HEK293 (cell line): Measurements from ENCODE around the gene ADRA2B.

Experiments
- CTCF ChIA-PET: fragments of 350-600 bp; formaldehyde crosslinking; extraction: SDS; loops from one replicate; lab custom pipeline; 2021; ENCODE audit warnings: antibody characterized with exemption; lab: Yijun Ruan, JAX
- POLR2A ChIA-PET: fragments of 300-600 bp; formaldehyde crosslinking; extraction: SDS; loops from one replicate; lab custom pipeline; 2020; ENCODE audit warnings: antibody characterized with exemption, inconsistent platforms; lab: Yijun Ruan, JAX
- H3K27ac ChIP-seq: fragments of 200-500 bp; sonication (Bioruptor generic); 2 replicates; pipeline ENCODE4 v1.5.1; 2014; ENCODE audit warnings: low read depth, low read length, control low read depth, inconsistent platforms; ENCODE audit errors: extremely low read depth
- H3K36me3 ChIP-seq, 2 experiments: fragments of 200-500 bp in 1 of 2; sonication (Bioruptor generic) in 1 of 2; 1 replicate in 1 of 2; 2 replicates in 1 of 2; pipeline ENCODE4 v1.5.1; 2014 to 2017; ENCODE audit warnings: inconsistent platforms in 2 of 2, low read length in 2 of 2; ENCODE audit not compliant: control insufficient read depth in 2 of 2, insufficient read depth in 1 of 2
- H3K4me1 ChIP-seq: fragments of 200-500 bp; sonication (Bioruptor generic); 2 replicates; pipeline ENCODE4 v1.5.1; 2014; ENCODE audit warnings: mild to moderate bottlenecking, low read length, inconsistent platforms; ENCODE audit not compliant: control insufficient read depth, insufficient read depth
- H3K4me3 ChIP-seq: 2 replicates; pipeline ENCODE4 v1.5.1; 2011; ENCODE audit warnings: low read depth, mild to moderate bottlenecking, control low read depth, low read length, moderate library complexity
- H3K9me3 ChIP-seq: fragments of 200-500 bp; sonication (Bioruptor generic); 2 replicates; pipeline ENCODE4 v1.5.1; 2014; ENCODE audit warnings: low read depth, low read length, inconsistent platforms; ENCODE audit not compliant: control insufficient read depth, insufficient read depth
- KLF9 ChIP-seq: fragments of 450-650 bp; formaldehyde crosslinking; IDR thresholded peaks from 2 replicates; pipeline ENCODE4 v1.5.1; 2016; ENCODE audit warnings: missing biosample characterization, missing genetic modification characterization, low read depth
- ZNF10 ChIP-seq: fragments of 450-650 bp; formaldehyde crosslinking; IDR thresholded peaks from 2 replicates; pipeline ENCODE4 v1.5.1; 2017; ENCODE audit warnings: missing biosample characterization, missing genetic modification characterization
- ZNF239 ChIP-seq: fragments of 450-650 bp; formaldehyde crosslinking; IDR thresholded peaks from 2 replicates; pipeline ENCODE4 v1.5.1; 2016; ENCODE audit warnings: missing biosample characterization, missing genetic modification characterization
- ZNF354C ChIP-seq: fragments of 450-650 bp; formaldehyde crosslinking; IDR thresholded peaks from 2 replicates; pipeline ENCODE4 v1.5.1; 2016; ENCODE audit warnings: missing biosample characterization, missing genetic modification characterization, low read depth, borderline replicate concordance
- ZNF423 ChIP-seq: fragments of 450-650 bp; formaldehyde crosslinking; IDR thresholded peaks from 2 replicates; pipeline ENCODE4 v1.5.1; 2016; ENCODE audit warnings: missing biosample characterization, missing genetic modification characterization
- ZNF677 ChIP-seq: fragments of 450-650 bp; IDR thresholded peaks from 2 replicates; pipeline ENCODE4 v1.5.0; 2018; ENCODE audit warnings: missing biosample characterization, mild to moderate bottlenecking, missing genetic modification characterization, moderate library complexity
- ZNF768 ChIP-seq: fragments of 450-650 bp; formaldehyde crosslinking; IDR thresholded peaks from 2 replicates; pipeline ENCODE4 v1.5.1; 2018; ENCODE audit warnings: missing biosample characterization, mild to moderate bottlenecking, missing genetic modification characterization
- TF ChIP-seq, protein P1 (sequence below): fragments of 450-650 bp; formaldehyde crosslinking; IDR thresholded peaks from 2 replicates; pipeline ENCODE4 v1.5.1; 2016; ENCODE audit warnings: missing biosample characterization, missing genetic modification characterization, borderline replicate concordance
- TF ChIP-seq, protein P2 (sequence below): fragments of 450-650 bp; formaldehyde crosslinking; IDR thresholded peaks from 2 replicates; pipeline ENCODE4 v1.5.1; 2016; ENCODE audit warnings: missing biosample characterization, missing genetic modification characterization
- TF ChIP-seq, protein P3 (sequence below): fragments of 450-650 bp; formaldehyde crosslinking; IDR thresholded peaks from 2 replicates; pipeline ENCODE4 v1.5.1; 2016; ENCODE audit warnings: missing biosample characterization, missing genetic modification characterization
- TF ChIP-seq, protein P4 (sequence below): fragments of 450-650 bp; formaldehyde crosslinking; IDR thresholded peaks from 2 replicates; pipeline ENCODE4 v1.5.1; 2017; ENCODE audit warnings: missing biosample characterization, mild to moderate bottlenecking, missing genetic modification characterization, moderate library complexity
- TF ChIP-seq, protein P5 (sequence below): fragments of 450-650 bp; formaldehyde crosslinking; IDR thresholded peaks from 2 replicates; pipeline ENCODE4 v1.5.1; 2017; ENCODE audit warnings: missing biosample characterization, missing genetic modification characterization
- TF ChIP-seq, protein P6 (sequence below): fragments of 450-650 bp; formaldehyde crosslinking; conservative IDR thresholded peaks from 2 replicates; pipeline ENCODE4 v1.5.1; 2016; ENCODE audit warnings: low read depth, missing biosample characterization, missing genetic modification characterization

Gene ADRA2B

DNA sequence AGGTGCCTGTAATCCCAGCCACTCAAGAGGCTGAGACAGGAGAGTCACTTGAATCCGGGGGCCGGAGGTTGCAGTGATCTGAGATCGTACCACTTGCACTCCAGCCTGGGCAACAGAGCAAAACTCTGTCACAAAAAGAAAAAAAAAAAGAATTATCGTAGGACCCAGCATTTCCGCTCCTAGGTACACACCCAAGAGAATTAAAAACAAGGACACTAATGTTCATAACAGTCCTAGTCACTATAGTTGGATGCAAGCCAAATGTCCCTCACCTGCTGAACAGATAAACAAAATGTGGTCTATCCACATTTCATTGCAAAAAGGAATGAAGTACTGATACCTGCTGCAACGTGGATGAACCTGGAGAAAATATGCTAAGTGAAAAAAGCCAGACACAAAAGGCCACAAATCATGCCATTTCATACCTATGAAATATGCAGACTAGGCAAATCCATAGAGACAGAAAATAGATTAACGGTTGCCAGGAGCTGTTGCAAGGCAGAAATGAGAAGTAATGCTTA is 21.2 kb downstream of the ADRA2B start:
- CTCF ChIA-PET, result no interaction called here
- no peak overlapping the region for H3K4me3 ChIP-seq
- no peak overlapping the region for H3K27ac ChIP-seq
- TF ChIP-seq, protein P1, sequence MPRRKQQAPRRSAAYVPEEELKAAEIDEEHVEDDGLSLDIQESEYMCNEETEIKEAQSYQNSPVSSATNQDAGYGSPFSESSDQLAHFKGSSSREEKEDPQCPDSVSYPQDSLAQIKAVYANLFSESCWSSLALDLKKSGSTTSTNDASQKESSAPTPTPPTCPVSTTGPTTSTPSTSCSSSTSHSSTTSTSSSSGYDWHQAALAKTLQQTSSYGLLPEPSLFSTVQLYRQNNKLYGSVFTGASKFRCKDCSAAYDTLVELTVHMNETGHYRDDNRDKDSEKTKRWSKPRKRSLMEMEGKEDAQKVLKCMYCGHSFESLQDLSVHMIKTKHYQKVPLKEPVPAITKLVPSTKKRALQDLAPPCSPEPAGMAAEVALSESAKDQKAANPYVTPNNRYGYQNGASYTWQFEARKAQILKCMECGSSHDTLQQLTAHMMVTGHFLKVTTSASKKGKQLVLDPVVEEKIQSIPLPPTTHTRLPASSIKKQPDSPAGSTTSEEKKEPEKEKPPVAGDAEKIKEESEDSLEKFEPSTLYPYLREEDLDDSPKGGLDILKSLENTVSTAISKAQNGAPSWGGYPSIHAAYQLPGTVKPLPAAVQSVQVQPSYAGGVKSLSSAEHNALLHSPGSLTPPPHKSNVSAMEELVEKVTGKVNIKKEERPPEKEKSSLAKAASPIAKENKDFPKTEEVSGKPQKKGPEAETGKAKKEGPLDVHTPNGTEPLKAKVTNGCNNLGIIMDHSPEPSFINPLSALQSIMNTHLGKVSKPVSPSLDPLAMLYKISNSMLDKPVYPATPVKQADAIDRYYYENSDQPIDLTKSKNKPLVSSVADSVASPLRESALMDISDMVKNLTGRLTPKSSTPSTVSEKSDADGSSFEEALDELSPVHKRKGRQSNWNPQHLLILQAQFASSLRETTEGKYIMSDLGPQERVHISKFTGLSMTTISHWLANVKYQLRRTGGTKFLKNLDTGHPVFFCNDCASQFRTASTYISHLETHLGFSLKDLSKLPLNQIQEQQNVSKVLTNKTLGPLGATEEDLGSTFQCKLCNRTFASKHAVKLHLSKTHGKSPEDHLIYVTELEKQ (tag by site-specific recombination), result no peak
- TF ChIP-seq ZNF423 (tag by site-specific recombination), result no peak
- TF ChIP-seq, protein P2, sequence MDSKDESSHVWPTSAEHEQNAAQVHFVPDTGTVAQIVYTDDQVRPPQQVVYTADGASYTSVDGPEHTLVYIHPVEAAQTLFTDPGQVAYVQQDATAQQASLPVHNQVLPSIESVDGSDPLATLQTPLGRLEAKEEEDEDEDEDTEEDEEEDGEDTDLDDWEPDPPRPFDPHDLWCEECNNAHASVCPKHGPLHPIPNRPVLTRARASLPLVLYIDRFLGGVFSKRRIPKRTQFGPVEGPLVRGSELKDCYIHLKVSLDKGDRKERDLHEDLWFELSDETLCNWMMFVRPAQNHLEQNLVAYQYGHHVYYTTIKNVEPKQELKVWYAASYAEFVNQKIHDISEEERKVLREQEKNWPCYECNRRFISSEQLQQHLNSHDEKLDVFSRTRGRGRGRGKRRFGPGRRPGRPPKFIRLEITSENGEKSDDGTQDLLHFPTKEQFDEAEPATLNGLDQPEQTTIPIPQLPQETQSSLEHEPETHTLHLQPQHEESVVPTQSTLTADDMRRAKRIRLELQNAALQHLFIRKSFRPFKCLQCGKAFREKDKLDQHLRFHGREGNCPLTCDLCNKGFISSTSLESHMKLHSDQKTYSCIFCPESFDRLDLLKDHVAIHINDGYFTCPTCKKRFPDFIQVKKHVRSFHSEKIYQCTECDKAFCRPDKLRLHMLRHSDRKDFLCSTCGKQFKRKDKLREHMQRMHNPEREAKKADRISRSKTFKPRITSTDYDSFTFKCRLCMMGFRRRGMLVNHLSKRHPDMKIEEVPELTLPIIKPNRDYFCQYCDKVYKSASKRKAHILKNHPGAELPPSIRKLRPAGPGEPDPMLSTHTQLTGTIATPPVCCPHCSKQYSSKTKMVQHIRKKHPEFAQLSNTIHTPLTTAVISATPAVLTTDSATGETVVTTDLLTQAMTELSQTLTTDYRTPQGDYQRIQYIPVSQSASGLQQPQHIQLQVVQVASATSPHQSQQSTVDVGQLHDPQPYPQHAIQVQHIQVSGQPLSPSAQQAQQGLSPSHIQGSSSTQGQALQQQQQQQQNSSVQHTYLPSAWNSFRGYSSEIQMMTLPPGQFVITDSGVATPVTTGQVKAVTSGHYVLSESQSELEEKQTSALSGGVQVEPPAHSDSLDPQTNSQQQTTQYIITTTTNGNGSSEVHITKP (tag by site-specific recombination), result peak; percentile 34; the same call in 1 of the 2 replicates
- peak; percentile 79 for TF ChIP-seq ZNF10 (tag by site-specific recombination)
- no peaks in the 10 kb centered on the region for H3K9me3 ChIP-seq
- H3K36me3 ChIP-seq, result no peaks in the 10 kb centered on the region
- POLR2A ChIA-PET, result no interaction called here
- H3K4me1 ChIP-seq, result no peaks in the 10 kb centered on the region

DNA sequence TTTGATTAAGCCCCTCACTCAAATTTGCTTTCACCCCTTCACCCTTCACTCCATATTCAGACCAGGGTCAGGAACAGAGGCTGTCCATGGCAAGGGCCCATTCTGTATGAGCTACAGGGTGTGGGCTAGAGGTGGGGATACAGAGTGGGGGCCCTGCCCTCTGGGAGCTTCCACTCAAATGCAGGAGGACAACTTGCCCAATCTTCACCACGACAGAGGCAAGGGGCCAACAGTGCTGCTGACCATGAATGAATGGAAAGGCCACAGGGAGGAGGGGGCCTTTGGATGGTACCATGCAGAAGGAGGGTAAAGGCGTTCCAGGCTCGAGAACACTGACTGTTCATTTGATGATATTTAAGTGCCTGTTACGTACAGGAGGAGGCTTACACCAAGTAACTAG is 22.8 kb downstream of the ADRA2B start:
- ChIA-PET CTCF (interaction anchor here (1.7 kb wide), 1 partner anchor 82 kb away, joined by 3 read pairs; no protein-coding TSS in a partner anchor), POLR2A (no interaction called here)
- TF ChIP-seq, protein P3, sequence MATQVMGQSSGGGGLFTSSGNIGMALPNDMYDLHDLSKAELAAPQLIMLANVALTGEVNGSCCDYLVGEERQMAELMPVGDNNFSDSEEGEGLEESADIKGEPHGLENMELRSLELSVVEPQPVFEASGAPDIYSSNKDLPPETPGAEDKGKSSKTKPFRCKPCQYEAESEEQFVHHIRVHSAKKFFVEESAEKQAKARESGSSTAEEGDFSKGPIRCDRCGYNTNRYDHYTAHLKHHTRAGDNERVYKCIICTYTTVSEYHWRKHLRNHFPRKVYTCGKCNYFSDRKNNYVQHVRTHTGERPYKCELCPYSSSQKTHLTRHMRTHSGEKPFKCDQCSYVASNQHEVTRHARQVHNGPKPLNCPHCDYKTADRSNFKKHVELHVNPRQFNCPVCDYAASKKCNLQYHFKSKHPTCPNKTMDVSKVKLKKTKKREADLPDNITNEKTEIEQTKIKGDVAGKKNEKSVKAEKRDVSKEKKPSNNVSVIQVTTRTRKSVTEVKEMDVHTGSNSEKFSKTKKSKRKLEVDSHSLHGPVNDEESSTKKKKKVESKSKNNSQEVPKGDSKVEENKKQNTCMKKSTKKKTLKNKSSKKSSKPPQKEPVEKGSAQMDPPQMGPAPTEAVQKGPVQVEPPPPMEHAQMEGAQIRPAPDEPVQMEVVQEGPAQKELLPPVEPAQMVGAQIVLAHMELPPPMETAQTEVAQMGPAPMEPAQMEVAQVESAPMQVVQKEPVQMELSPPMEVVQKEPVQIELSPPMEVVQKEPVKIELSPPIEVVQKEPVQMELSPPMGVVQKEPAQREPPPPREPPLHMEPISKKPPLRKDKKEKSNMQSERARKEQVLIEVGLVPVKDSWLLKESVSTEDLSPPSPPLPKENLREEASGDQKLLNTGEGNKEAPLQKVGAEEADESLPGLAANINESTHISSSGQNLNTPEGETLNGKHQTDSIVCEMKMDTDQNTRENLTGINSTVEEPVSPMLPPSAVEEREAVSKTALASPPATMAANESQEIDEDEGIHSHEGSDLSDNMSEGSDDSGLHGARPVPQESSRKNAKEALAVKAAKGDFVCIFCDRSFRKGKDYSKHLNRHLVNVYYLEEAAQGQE (tag by site-specific recombination), result no peak
- TF ChIP-seq, protein P4, sequence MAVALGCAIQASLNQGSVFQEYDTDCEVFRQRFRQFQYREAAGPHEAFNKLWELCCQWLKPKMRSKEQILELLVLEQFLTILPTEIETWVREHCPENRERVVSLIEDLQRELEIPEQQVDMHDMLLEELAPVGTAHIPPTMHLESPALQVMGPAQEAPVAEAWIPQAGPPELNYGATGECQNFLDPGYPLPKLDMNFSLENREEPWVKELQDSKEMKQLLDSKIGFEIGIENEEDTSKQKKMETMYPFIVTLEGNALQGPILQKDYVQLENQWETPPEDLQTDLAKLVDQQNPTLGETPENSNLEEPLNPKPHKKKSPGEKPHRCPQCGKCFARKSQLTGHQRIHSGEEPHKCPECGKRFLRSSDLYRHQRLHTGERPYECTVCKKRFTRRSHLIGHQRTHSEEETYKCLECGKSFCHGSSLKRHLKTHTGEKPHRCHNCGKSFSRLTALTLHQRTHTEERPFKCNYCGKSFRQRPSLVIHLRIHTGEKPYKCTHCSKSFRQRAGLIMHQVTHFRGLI (tag by site-specific recombination), result no peak
- TF ChIP-seq ZNF354C (tag by site-specific recombination) (no peak), ZNF677 (tag by site-specific recombination) (no peak), ZNF768 (tag by site-specific recombination) (no peak), ZNF239 (tag by site-specific recombination) (no peak), KLF9 (no peak)
- TF ChIP-seq, protein P5, sequence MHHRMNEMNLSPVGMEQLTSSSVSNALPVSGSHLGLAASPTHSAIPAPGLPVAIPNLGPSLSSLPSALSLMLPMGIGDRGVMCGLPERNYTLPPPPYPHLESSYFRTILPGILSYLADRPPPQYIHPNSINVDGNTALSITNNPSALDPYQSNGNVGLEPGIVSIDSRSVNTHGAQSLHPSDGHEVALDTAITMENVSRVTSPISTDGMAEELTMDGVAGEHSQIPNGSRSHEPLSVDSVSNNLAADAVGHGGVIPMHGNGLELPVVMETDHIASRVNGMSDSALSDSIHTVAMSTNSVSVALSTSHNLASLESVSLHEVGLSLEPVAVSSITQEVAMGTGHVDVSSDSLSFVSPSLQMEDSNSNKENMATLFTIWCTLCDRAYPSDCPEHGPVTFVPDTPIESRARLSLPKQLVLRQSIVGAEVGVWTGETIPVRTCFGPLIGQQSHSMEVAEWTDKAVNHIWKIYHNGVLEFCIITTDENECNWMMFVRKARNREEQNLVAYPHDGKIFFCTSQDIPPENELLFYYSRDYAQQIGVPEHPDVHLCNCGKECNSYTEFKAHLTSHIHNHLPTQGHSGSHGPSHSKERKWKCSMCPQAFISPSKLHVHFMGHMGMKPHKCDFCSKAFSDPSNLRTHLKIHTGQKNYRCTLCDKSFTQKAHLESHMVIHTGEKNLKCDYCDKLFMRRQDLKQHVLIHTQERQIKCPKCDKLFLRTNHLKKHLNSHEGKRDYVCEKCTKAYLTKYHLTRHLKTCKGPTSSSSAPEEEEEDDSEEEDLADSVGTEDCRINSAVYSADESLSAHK (tag by site-specific recombination), result no peak
- TF ChIP-seq, protein P6, sequence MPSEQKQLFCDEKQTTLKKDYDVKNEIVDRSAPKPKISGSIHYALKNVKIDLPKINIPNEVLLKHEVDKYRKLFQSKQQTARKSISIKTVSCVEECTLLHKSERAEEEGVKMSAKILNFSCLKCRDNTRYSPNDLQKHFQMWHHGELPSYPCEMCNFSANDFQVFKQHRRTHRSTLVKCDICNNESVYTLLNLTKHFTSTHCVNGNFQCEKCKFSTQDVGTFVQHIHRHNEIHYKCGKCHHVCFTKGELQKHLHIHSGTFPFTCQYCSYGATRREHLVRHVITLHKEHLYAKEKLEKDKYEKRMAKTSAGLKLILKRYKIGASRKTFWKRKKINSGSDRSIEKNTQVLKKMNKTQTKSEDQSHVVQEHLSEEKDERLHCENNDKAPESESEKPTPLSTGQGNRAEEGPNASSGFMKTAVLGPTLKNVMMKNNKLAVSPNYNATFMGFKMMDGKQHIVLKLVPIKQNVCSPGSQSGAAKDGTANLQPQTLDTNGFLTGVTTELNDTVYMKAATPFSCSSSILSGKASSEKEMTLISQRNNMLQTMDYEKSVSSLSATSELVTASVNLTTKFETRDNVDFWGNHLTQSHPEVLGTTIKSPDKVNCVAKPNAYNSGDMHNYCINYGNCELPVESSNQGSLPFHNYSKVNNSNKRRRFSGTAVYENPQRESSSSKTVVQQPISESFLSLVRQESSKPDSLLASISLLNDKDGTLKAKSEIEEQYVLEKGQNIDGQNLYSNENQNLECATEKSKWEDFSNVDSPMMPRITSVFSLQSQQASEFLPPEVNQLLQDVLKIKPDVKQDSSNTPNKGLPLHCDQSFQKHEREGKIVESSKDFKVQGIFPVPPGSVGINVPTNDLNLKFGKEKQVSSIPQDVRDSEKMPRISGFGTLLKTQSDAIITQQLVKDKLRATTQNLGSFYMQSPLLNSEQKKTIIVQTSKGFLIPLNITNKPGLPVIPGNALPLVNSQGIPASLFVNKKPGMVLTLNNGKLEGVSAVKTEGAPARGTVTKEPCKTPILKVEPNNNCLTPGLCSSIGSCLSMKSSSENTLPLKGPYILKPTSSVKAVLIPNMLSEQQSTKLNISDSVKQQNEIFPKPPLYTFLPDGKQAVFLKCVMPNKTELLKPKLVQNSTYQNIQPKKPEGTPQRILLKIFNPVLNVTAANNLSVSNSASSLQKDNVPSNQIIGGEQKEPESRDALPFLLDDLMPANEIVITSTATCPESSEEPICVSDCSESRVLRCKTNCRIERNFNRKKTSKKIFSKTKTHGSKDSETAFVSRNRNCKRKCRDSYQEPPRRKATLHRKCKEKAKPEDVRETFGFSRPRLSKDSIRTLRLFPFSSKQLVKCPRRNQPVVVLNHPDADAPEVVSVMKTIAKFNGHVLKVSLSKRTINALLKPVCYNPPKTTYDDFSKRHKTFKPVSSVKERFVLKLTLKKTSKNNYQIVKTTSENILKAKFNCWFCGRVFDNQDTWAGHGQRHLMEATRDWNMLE (tag by site-specific recombination), result no peak

More for the DNA sequence above, 22.8 kb downstream of the ADRA2B start:
- Histone ChIP-seq H3K9me3 (no peaks in the 10 kb centered on the region), H3K27ac (no peak overlapping the region), H3K4me1 (no peaks in the 10 kb centered on the region), H3K4me3 (no peak overlapping the region), H3K36me3 (no peaks in the 10 kb centered on the region)
